Natural killer cell (primary cell): ENCODE data around the gene ZC3H7B. TPM values are rescaled to one million over a fixed set of nuclear protein-coding genes. Genes with fewer than 3 reads are reported as not detected.
A peak's percentile ranks its signal among the peaks of the same experiment; 100 is the strongest.

Experiments used
- ATAC-seq, 3 donors: fragments of 150-1000 bp in 2 of 3; fragments of 200-7000 bp in 1 of 3; cut with Tn5 transposase; 1 replicate in 1 of 3; 2 replicates in 2 of 3; pipeline ENCODE4 v1.10.0; 2021; ENCODE audit warnings: mild to moderate bottlenecking in 2 of 3, moderate library complexity in 2 of 3
- DNase-seq, 2 donors: peaks; one replicate each; pipeline versions ENCODE4 v3.0.0 to v3.0.0-alpha.2; 2013 to 2021; ENCODE audit warnings: mixed read lengths in 1 of 2
- H3K27ac ChIP-seq: one replicate; pipeline ENCODE4 v1.5.1; 2013; ENCODE audit warnings: mild to moderate bottlenecking, low read length
- H3K27me3 ChIP-seq: one replicate; pipeline ENCODE4 v1.6.1; 2013; ENCODE audit warnings: low read length; ENCODE audit not compliant: control insufficient read depth, insufficient read depth
- H3K36me3 ChIP-seq: one replicate; pipeline ENCODE4 v1.6.1; 2013; ENCODE audit warnings: low read length; ENCODE audit not compliant: control insufficient read depth, insufficient read depth
- H3K4me1 ChIP-seq: one replicate; pipeline ENCODE4 v1.6.1; 2013; ENCODE audit warnings: low read length; ENCODE audit not compliant: control insufficient read depth, insufficient read depth
- H3K4me3 ChIP-seq: one replicate; pipeline ENCODE4 v1.5.1; 2013; ENCODE audit warnings: low read length
- H3K9me3 ChIP-seq: one replicate; pipeline ENCODE4 v1.6.1; 2013; ENCODE audit warnings: low read length; ENCODE audit not compliant: control insufficient read depth, insufficient read depth
- H3K27ac Mint-ChIP-seq, 2 donors: one replicate each; pipeline ENCODE4 v1.8.0; 2022; ENCODE audit warnings: mild to moderate bottlenecking in 2 of 2, mixed read lengths in 2 of 2, moderate library complexity in 1 of 2
- H3K27me3 Mint-ChIP-seq, 2 donors: one replicate each; pipeline ENCODE4 v1.8.0; 2022; ENCODE audit warnings: low read depth in 2 of 2, mixed read lengths in 2 of 2
- H3K36me3 Mint-ChIP-seq: one replicate; pipeline ENCODE4 v1.8.0; 2022; ENCODE audit warnings: mixed read lengths
- H3K4me1 Mint-ChIP-seq, 2 donors: one replicate each; pipeline ENCODE4 v1.8.0; 2022; ENCODE audit warnings: mixed read lengths in 2 of 2
- H3K4me3 Mint-ChIP-seq: one replicate; pipeline ENCODE4 v1.8.0; 2022; ENCODE audit warnings: mild to moderate bottlenecking, moderate library complexity, mixed read lengths
- H3K9me3 Mint-ChIP-seq, 2 donors: one replicate each; pipeline ENCODE4 v1.8.0; 2022; ENCODE audit warnings: mixed read lengths in 2 of 2
- WGBS: methylation state at CpG from one replicate; pipeline ENCODE4 v1.1.7; 2013; ENCODE audit warnings: missing lambda C conversion rate; ENCODE audit not compliant: insufficient coverage; 5-methylcytosine and 5-hydroxymethylcytosine counted together
- intact Hi-C: fragments of 100-400 bp; cut with micrococcal nuclease; formaldehyde crosslinking; loops from one replicate; pipeline ENCODE4 v1.14.2; 2022
- total RNA-seq, 4 donors: library from RNA; stranded (reverse); fragments of 120-200 nt in 1 of 4; gene quantifications; one replicate each; pipeline versions ENCODE4 v1.2.3 to v1.2.4, GENCODE V29; 2013 to 2022
- TF ChIP-seq, protein P1 (sequence below): fragments of 200-600 bp; IDR thresholded peaks from one replicate; pipeline ENCODE4 v1.8.0; 2022; ENCODE audit warnings: antibody characterized with exemption

Gene ZC3H7B
- total RNA-seq, 3 donors from 2014 or later (not counting 1 experiment from before 2014, with no cell fraction given) = 33.9 to 40.3 (median 38.3) TPM

DNA sequence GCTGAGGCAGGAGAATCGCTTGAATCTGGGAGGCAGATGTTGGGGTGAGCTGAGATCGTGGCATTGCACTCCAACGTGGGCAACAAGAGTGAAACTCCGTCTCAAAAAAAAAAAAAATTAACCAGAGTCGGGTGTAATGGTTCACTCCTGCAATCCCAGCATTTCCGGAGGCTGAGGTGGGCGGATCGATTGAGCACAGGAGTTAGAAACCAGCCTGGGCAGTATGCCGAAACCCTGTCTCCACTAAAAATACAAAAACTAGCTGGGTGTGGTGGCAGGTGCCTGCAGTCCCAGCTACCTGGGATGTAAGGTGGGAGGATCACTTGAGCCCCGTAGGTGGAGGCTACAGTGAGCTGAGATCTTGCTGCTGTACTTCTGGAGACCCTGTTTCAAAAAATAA, 16.9 kb upstream of the ZC3H7B start:
- intact Hi-C loops = loop anchor here (10.0 kb wide), 1 partner anchor 80 kb away; the partner anchor contains the start of gene L3MBTL2
- H3K4me3 Mint-ChIP-seq = peak overlapping the region; percentile 93
- ATAC-seq = no peak
- no peaks in the 10 kb centered on the region for H3K9me3 Mint-ChIP-seq
- peak overlapping the region; percentile 96 for H3K27ac Mint-ChIP-seq
- H3K27me3 ChIP-seq = no peaks in the 10 kb centered on the region
- peaks cover 25% of the 10 kb centered on the region for H3K36me3 ChIP-seq
- peak overlapping the region; percentile 86 for H3K27ac ChIP-seq
- H3K27me3 Mint-ChIP-seq = no peaks in the 10 kb centered on the region
- H3K9me3 ChIP-seq = no peaks in the 10 kb centered on the region
- WGBS = 95% methylated on average over 10 of the region's 10 CpGs
- no peak for DNase-seq
- TF ChIP-seq, protein P1, sequence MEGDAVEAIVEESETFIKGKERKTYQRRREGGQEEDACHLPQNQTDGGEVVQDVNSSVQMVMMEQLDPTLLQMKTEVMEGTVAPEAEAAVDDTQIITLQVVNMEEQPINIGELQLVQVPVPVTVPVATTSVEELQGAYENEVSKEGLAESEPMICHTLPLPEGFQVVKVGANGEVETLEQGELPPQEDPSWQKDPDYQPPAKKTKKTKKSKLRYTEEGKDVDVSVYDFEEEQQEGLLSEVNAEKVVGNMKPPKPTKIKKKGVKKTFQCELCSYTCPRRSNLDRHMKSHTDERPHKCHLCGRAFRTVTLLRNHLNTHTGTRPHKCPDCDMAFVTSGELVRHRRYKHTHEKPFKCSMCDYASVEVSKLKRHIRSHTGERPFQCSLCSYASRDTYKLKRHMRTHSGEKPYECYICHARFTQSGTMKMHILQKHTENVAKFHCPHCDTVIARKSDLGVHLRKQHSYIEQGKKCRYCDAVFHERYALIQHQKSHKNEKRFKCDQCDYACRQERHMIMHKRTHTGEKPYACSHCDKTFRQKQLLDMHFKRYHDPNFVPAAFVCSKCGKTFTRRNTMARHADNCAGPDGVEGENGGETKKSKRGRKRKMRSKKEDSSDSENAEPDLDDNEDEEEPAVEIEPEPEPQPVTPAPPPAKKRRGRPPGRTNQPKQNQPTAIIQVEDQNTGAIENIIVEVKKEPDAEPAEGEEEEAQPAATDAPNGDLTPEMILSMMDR = no peak
- H3K4me3 ChIP-seq = no peak overlapping the region
- peaks cover 27 to 42% of the 10 kb centered on the region in 2 donors for H3K4me1 Mint-ChIP-seq
- no peaks in the 10 kb centered on the region for H3K36me3 Mint-ChIP-seq
- peaks cover 15% of the 10 kb centered on the region for H3K4me1 ChIP-seq

GRCh38 chr22:41285441-41285819, 15.9 kb upstream of the ZC3H7B start:
- intact Hi-C loops = loop anchor here (1.0 to 10.0 kb wide), 2 partner anchors 81 to 96 kb away; partner anchors contain the start of genes L3MBTL2 and TEF
- no peaks in the 10 kb centered on the region for H3K36me3 Mint-ChIP-seq
- peaks cover 27 to 42% of the 10 kb centered on the region in 2 donors for H3K4me1 Mint-ChIP-seq
- Histone ChIP-seq H3K9me3 (no peaks in the 10 kb centered on the region), H3K4me3 (peak overlapping the region; percentile 86), H3K27me3 (no peaks in the 10 kb centered on the region), H3K36me3 (peaks cover 20% of the 10 kb centered on the region), H3K4me1 (peaks cover 15% of the 10 kb centered on the region), H3K27ac (peak overlapping the region; percentile 86)
- H3K4me3 Mint-ChIP-seq = peak overlapping the region; percentile 93
- DNase-seq (peak; percentile 70 to 93), ATAC-seq (peak; percentile 32 to 61 (median 42))
- no peaks in the 10 kb centered on the region for H3K27me3 Mint-ChIP-seq
- TF ChIP-seq, protein P1 = no peak
- no peaks in the 10 kb centered on the region for H3K9me3 Mint-ChIP-seq
- peak overlapping the region; percentile 96 for H3K27ac Mint-ChIP-seq
- WGBS = 1% methylated on average over 30 of the region's 30 CpGs

DNA sequence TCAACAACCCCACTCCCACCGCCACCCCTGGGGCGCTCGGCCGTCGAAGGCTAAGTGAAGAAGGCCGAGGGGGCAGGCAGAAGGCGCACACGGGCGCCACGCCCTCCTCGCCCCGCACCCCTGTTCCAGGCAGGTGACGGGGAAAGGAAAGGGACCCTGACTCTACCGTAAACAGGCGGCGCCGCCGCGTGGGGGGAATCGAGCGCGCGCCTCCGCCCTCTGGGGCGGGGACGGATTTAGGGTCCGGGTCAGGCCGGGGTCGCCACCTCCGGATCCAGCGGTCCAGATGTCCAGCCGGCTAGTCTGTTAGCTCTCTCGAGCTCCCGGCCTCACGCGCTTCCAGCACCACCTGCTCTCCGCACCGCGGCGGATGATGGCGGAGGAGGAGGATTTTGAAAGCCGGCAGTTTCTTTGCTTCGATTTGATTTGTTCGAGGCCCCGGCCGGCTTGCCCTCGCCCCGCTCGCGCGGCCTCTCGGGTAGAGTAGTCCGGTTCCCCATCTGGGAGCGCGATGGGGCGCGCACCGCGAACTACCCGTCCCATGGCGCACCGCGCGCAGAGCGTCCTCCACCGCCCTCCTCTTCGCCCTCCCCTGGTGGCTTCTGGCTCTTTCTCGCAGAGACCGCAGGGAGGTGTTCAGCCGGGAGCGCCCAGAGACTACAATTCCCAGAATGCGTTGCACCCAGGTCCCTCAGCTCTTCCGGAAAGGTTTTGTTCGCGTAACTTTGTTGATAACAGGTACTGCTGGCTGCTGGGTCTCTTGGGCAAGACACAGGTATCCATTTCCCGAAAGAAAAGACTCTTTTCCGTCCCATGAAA, 15.3 kb upstream of the ZC3H7B start, which contains the start of gene RANGAP1:
RANGAP1 (minus strand) TSS at position 368 of the 819 bp plus-strand sequence. CDS start 5,143 bp downstream, outside the sequence.
- ATAC-seq = peak; percentile 93 to 98 (median 93)

More for the DNA sequence above, 15.3 kb upstream of the ZC3H7B start, which contains the start of gene RANGAP1:
- peak; percentile 95 to 99 for DNase-seq
- Mint-ChIP-seq H3K4me1 (peaks cover 24 to 39% of the 10 kb centered on the region in 2 donors), H3K27ac (peak within 1 kb of the TSS; percentile 96), H3K4me3 (peak within 1 kb of the TSS; percentile 93), H3K27me3 (no peaks in the 10 kb centered on the region), H3K36me3 (no peaks in the 10 kb centered on the region), H3K9me3 (no peaks in the 10 kb centered on the region)
- TF ChIP-seq, protein P1 = no peak
- WGBS = under 1% methylated on average over 77 of the region's 77 CpGs
- H3K27me3 ChIP-seq = no peaks in the 10 kb centered on the region
- peak within 1 kb of the TSS; percentile 86 for H3K27ac ChIP-seq
- H3K9me3 ChIP-seq = no peaks in the 10 kb centered on the region
- intact Hi-C loops = loop anchor here (1.0 to 10.0 kb wide), 5 partner anchors 15 to 195 kb away; partner anchors contain the start of genes L3MBTL2, TEF and ZC3H7B
- peak within 1 kb of the TSS; percentile 86 for H3K4me3 ChIP-seq
- peaks cover 14% of the 10 kb centered on the region for H3K36me3 ChIP-seq
- peaks cover 15% of the 10 kb centered on the region for H3K4me1 ChIP-seq
